ENCODE data around the gene RHBDD2. TPM values are rescaled to one million over a fixed set of nuclear protein-coding genes. Genes with fewer than 3 reads are reported as not detected.

RHBDD2 gene
- total and polyA plus RNA-seq, 10 of the 15 experiments (the other 5 are each of a cell fraction or from before 2014, with no cell fraction given), result 3.9 to 39.8 (median 16.9) TPM

DNA sequence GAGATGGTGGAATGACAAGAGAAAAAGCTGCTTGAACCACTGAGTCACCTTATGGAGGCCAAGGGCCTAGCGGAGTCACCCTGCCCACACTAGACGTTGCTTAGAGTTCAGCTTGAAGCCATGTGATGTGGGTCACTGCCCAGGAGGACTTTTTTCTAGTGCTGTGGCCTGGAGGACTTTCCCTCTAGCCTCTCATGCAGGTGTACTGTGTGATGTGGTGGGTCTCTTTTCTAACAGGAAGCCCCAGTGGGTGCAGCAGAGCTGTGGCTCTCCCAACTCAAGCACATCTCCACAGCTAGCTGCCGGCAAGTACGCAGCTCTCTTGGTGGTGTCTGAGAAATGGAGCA is 49.7 kb downstream of the RHBDD2 start (continued):
- TF ChIP-seq, protein P1, sequence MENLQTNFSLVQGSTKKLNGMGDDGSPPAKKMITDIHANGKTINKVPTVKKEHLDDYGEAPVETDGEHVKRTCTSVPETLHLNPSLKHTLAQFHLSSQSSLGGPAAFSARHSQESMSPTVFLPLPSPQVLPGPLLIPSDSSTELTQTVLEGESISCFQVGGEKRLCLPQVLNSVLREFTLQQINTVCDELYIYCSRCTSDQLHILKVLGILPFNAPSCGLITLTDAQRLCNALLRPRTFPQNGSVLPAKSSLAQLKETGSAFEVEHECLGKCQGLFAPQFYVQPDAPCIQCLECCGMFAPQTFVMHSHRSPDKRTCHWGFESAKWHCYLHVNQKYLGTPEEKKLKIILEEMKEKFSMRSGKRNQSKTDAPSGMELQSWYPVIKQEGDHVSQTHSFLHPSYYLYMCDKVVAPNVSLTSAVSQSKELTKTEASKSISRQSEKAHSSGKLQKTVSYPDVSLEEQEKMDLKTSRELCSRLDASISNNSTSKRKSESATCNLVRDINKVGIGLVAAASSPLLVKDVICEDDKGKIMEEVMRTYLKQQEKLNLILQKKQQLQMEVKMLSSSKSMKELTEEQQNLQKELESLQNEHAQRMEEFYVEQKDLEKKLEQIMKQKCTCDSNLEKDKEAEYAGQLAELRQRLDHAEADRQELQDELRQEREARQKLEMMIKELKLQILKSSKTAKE (IDR thresholded peaks at IDR 0.05; ENCODE audit: low read depth, poor library complexity, severe bottlenecking), result no peak
- no peak for TF ChIP-seq RB1 (IDR thresholded peaks at IDR 0.05; ENCODE audit: borderline replicate concordance)
- TF ChIP-seq, protein P2, sequence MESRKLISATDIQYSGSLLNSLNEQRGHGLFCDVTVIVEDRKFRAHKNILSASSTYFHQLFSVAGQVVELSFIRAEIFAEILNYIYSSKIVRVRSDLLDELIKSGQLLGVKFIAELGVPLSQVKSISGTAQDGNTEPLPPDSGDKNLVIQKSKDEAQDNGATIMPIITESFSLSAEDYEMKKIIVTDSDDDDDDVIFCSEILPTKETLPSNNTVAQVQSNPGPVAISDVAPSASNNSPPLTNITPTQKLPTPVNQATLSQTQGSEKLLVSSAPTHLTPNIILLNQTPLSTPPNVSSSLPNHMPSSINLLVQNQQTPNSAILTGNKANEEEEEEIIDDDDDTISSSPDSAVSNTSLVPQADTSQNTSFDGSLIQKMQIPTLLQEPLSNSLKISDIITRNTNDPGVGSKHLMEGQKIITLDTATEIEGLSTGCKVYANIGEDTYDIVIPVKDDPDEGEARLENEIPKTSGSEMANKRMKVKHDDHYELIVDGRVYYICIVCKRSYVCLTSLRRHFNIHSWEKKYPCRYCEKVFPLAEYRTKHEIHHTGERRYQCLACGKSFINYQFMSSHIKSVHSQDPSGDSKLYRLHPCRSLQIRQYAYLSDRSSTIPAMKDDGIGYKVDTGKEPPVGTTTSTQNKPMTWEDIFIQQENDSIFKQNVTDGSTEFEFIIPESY (IDR thresholded peaks at IDR 0.05), result no peak
- no peak for TF ChIP-seq WRNIP1 (IDR thresholded peaks at IDR 0.05; ENCODE audit: borderline replicate concordance, low read depth, low read length)
- TF ChIP-seq NR2F1 (conservative IDR thresholded peaks at IDR 0.05), result peak; percentile 77
- no peak for TF ChIP-seq RBBP5 (conservative IDR thresholded peaks at IDR 0.05)
- TF ChIP-seq ZNF274 (IDR thresholded peaks at IDR 0.05; ENCODE audit: insufficient read depth, insufficient read length), result no peak
- TF ChIP-seq, protein P3, sequence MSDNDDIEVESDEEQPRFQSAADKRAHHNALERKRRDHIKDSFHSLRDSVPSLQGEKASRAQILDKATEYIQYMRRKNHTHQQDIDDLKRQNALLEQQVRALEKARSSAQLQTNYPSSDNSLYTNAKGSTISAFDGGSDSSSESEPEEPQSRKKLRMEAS (IDR thresholded peaks at IDR 0.05; ENCODE audit: low read depth, low read length), result no peak
- no peak for TF ChIP-seq POLR2AphosphoS2 (IDR thresholded peaks at IDR 0.05; ENCODE audit: low read depth, low read length)
- no peak for TF ChIP-seq SUZ12 (IDR thresholded peaks at IDR 0.05; ENCODE audit: unreplicated experiment)
- TF ChIP-seq, protein P4, sequence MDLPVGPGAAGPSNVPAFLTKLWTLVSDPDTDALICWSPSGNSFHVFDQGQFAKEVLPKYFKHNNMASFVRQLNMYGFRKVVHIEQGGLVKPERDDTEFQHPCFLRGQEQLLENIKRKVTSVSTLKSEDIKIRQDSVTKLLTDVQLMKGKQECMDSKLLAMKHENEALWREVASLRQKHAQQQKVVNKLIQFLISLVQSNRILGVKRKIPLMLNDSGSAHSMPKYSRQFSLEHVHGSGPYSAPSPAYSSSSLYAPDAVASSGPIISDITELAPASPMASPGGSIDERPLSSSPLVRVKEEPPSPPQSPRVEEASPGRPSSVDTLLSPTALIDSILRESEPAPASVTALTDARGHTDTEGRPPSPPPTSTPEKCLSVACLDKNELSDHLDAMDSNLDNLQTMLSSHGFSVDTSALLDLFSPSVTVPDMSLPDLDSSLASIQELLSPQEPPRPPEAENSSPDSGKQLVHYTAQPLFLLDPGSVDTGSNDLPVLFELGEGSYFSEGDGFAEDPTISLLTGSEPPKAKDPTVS (IDR thresholded peaks at IDR 0.05; ENCODE audit: low read depth, low read length), result no peak
- TF ChIP-seq, protein P5, sequence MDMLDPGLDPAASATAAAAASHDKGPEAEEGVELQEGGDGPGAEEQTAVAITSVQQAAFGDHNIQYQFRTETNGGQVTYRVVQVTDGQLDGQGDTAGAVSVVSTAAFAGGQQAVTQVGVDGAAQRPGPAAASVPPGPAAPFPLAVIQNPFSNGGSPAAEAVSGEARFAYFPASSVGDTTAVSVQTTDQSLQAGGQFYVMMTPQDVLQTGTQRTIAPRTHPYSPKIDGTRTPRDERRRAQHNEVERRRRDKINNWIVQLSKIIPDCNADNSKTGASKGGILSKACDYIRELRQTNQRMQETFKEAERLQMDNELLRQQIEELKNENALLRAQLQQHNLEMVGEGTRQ (IDR thresholded peaks at IDR 0.05; ENCODE audit: borderline replicate concordance, low read depth, low read length), result no peak; the same call in 1 of the 2 replicates
- TF ChIP-seq YBX1 (IDR thresholded peaks at IDR 0.05), result no peak
- TF ChIP-seq TCF3 (IDR thresholded peaks at IDR 0.05; ENCODE audit: borderline replicate concordance, insufficient read depth, low read depth, low read length), result 0 out of 2 replicates have a peak, but pooled peaks have one; percentile 39
- TF ChIP-seq, protein P6, sequence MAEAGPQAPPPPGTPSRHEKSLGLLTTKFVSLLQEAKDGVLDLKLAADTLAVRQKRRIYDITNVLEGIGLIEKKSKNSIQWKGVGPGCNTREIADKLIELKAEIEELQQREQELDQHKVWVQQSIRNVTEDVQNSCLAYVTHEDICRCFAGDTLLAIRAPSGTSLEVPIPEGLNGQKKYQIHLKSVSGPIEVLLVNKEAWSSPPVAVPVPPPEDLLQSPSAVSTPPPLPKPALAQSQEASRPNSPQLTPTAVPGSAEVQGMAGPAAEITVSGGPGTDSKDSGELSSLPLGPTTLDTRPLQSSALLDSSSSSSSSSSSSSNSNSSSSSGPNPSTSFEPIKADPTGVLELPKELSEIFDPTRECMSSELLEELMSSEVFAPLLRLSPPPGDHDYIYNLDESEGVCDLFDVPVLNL (IDR thresholded peaks at IDR 0.05; ENCODE audit: low read depth, low read length), result no peak
- TF ChIP-seq BCL11A (IDR thresholded peaks at IDR 0.05; ENCODE audit: low read depth, low read length), result peak; percentile 69; the same call in 1 of the 2 replicates
- TF ChIP-seq STAT1 (conservative IDR thresholded peaks at IDR 0.05), result no peak
- TF ChIP-seq NFYB (IDR thresholded peaks at IDR 0.05; ENCODE audit: insufficient read depth, low read depth, low read length), result 0 out of 2 replicates have a peak, but pooled peaks have one; percentile 8
- TF ChIP-seq, protein P7, sequence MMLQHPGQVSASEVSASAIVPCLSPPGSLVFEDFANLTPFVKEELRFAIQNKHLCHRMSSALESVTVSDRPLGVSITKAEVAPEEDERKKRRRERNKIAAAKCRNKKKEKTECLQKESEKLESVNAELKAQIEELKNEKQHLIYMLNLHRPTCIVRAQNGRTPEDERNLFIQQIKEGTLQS (IDR thresholded peaks at IDR 0.05; ENCODE audit: borderline replicate concordance, extremely low read depth, low read depth, low read length), result no peak
- no peak for TF ChIP-seq DPF2 (IDR thresholded peaks at IDR 0.05)
- TF ChIP-seq ZSCAN29 (IDR thresholded peaks at IDR 0.05), result no peak

Measured in GM12878 (cell line).